Activated CD4-positive, alpha-beta T cell treated with anti-CD3 and anti-CD28 coated beads, Interleukin-2, amount 50 U/mL, for 4 hours (primary cell): ENCODE data around the gene CFAP57.

Experiments
- DNase-seq, 2 experiments: peaks; one replicate each; pipeline ENCODE4 v3.0.0-alpha.2; 2020

CFAP57 gene

DNA sequence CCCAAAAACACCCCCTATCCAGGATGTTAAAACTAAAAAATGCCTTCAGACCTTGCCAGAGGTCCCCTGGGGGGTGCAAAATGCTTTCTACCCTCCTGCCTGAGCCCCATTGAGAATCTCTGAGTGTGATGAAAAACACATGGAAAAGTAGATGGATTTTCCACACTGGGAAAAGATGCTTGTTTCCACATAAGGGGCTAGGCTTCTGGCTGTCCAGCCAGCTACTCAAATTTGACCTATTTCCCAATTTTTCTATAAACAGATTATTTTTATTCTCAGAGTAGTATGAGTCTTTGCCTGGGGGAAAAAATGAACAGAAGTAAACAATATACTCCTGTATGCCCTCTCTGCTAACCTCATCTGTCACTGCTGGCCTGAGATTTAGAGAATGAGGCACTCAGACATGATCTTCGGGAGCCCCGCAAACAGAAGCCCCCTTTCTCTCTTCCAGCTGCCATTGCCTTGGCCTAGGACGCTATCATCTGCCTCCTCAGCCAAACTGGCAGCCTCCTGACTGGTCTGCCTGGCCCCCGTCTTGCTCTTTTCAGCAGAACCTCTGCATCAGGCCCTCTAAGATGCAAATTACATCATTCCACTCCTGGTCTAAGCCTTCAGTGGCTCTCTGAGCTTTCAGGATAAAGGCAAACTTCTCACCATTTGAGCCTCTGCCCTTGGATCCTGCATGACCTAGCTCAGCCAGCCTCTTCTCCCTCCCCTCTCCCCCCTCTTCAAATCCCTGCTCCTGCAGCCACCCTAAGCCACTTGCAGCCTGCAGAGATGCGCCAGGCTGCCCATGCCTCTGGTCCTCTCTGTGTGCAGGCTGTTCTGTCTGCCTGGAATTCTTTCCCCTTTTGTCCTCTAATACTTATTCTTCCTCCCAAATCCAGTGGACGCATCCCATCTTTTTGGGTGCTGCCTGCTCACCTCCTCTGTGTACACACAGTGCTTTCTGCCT is 58.0 kb downstream of the CFAP57 start:
- DNase-seq, result no peak

- no peak for DNase-seq
Measured at GRCh38 chr1:43232074-43232473, 59.9 kb downstream of the CFAP57 start.

- DNase-seq, result no peak
Measured at GRCh38 chr1:43232482-43232881, 60.4 kb downstream of the CFAP57 start.

DNA sequence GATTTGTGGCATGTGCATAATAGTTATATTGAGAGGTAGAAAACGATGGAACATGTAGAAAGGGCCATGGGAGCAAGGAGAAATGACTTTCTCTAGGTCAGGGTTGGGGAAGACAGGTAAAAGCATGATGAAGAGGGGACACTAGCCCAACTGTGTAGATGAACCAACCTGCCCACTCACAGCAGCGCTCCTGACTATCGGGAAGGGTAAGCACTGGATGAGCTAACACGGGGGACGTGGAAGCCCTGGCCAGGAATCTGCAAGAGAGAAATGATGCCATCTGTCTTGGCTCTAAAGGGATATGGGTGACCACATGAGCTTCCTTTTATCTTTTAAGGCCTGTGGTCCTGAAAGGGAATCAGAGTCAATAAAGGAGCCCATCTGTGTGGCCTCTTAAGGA is 61.5 kb downstream of the CFAP57 start:
- DNase-seq, result no peak

DNA sequence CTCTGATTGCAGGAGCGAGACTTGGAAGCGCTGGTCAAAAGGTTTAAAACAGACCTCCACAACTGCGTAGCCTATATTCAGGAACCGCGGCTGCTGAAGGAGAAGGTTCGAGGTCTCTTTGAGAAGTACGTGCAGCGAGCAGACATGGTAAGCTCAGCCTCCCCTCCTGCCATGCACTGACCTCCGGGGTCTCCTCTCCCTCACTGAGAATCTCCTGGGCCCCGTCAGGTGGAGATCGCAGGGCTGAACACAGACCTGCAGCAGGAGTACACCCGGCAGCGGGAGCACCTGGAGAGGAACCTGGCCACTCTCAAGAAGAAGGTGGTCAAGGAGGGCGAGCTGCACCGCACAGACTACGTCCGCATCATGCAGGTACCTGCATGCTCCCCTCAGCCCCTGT is 62.1 kb downstream of the CFAP57 start:
- no peak for DNase-seq

- no peak for DNase-seq
Measured at GRCh38 chr1:43235040-43235439, 62.9 kb downstream of the CFAP57 start.

- no peak for DNase-seq
Measured at GRCh38 chr1:43235451-43236121, 63.5 kb downstream of the CFAP57 start.

GRCh38 chr1:43237121-43237520 is 65.0 kb downstream of the CFAP57 start:
- no peak for DNase-seq

DNA sequence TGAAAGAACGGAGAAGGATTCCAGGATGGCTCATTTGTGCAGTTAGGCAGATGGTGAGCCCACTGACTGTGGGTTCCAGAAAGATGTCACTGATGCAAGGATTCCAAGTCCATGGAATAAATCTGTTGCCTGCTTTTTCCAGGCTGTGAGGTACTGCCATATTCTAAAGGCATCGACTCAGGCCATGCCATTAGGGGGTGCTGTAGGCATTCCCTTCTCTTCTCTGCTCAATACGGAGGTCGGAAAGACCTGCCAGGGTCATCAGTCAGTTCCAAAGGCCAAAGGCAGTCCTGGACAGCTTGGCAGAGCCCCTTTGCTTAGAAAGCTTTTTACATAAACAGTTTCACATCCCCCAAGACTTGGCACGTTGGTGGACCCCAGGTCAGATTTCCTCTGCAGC is 66.0 kb downstream of the CFAP57 start:
- DNase-seq, result no peak

DNA sequence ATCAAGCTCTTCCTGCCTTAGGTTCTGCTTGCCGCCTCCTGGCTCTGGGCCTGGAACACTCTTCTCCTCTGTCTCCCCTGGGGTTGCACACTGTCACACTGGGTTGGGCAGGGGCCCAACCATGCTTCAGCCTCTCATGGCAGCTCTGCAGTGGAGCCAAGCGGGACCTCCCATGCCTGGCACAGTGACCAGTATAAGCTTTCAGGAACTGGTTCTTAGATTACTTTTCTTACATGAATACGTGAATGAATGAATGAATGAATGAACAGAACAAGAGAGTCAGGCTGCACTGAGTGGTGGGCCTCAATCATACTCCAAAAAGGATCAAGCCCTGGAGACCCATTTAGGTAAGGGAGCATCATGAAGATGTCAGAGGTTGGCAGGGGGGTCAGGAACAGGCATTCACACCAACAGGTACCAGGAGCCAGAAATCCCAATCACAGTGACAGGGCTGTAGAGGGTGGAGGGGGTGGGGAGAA is 66.9 kb downstream of the CFAP57 start:
- no peak for DNase-seq

GRCh38 chr1:43239484-43239883 is 67.4 kb downstream of the CFAP57 start:
- DNase-seq, result no peak

DNA sequence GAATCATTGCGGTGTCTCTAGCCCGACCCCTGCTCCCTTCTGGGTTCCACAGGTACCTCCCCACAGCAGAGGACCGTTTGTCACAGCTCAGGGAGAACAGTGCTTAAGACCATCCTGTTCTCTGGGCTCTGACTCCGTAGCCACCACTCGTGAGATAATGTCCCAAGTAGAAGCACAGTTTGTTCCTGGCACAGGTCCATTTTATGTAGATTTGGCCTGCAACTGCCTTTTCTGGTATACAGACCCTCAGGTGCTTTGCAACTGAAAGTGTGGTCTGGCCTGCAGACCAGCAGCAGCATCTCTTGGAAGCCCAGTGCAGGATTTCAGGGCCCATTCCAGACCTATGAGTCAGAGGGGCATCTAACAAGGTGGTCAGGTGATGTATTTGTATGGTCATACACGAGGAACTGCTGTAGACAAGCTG is 69.3 kb downstream of the CFAP57 start:
- DNase-seq, result no peak

DNA sequence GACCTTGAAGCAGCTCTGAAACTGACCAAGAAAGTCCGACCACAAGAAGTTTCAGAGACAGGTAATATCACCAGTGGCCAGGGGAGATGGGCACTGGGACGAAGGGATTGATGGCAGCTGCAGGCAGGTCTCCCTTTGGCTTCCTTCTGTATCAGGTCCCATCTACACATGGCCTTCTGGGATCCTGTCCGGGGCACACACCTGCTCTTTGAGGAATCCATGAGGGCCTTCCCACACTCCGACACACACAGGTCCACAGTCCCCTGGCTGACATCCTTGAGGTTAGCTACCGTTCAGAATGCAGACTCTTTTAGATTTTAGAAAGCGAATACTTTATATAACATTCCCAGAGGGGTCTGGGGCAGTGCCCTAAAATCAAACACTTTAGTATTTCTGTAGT is 71.2 kb downstream of the CFAP57 start:
- DNase-seq, result no peak

DNA sequence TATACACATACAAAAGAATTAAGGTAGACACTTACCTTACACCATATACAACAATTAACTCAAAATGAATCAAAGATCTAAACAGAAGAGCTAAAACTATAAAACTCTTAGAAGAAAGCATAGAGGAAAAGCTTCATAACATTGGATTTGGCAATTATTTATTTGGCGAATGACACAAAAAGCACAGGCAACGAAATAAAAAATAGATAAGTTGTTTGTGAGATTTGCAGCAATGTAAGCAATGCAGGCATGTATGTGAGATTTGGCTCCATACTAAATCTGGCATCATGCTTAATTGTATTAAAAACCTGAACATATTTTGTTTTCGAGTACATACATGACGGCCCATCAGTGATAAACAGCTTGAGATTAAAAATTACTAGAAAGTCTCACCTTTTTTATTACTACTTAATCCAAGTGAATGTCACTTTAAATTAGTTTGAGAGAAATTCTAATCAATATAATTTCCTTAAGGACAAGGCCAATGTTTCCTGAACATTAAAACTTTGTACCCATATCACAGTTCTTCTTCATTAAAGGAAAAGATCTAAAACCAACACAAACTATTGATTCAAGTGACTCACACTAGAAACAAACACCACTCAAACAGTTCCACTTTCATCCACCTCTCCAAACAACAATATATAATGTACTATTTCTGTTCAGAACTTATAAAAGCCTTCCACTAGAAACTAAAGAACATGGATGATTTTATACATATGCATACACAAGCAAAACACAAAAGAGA is 74.5 kb downstream of the CFAP57 start:
- DNase-seq, result no peak

- DNase-seq, result no peak
Measured at GRCh38 chr1:43247256-43247921, 75.3 kb downstream of the CFAP57 start.

DNA sequence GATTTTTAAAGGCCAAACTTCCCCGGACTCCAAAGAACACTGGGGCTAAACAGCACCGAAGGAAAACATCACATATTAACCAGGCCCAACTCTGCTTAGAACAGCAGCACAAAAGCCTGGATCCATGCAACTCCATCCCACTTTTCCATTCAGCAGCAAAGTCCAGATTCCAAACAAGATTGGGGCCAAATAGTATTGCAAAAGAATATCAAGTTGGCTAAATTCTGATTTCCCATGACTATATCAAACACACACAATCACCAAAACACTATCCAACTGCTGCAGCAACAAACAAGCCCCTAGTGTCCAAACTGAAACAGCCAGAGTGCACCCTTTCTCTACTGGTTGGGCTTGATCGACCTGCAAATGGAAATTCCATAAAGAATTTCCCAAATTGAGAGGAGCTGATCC is 78.2 kb downstream of the CFAP57 start:
- DNase-seq, result no peak

GRCh38 chr1:43251024-43251423 is 78.9 kb downstream of the CFAP57 start:
- no peak for DNase-seq

DNA sequence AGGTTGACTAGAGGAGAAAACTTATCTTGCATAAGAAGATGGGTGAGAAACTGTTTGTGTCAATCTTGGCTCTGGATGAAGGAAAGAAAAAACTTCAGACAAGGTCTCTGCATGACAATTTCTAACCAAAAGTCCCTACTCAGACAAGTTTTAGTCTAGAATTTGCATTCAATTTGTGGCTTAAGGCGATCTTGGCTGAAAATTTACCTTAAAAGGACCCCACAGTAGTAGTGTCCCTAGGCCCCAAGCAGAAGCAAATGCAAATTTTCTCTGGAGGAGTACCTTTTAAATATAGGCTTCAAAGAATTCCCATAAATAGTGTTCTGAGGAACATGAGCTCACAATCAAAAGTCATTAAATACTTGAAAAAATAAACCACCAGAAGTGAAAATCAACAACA is 80.1 kb downstream of the CFAP57 start:
- DNase-seq, result no peak

DNA sequence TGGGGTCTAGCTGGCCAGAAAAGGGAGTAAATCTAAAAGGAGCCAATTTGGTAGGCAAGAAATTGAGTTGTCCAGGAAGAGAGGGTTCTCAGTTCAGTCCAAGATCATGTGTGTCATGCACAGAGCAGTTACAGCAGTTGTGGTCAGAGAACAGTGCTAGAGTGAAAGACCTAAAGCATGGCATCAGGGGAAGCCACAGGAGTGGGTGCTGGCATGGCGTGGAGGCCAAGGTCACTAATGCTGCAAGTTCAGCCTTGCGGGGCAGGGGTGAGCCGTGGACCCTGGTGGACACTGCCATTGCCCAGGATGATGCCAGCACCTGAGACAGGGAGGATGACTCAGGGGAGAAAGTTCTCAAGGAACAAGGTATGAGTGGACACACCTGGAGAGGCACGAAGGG is 81.0 kb downstream of the CFAP57 start:
- no peak for DNase-seq

DNA sequence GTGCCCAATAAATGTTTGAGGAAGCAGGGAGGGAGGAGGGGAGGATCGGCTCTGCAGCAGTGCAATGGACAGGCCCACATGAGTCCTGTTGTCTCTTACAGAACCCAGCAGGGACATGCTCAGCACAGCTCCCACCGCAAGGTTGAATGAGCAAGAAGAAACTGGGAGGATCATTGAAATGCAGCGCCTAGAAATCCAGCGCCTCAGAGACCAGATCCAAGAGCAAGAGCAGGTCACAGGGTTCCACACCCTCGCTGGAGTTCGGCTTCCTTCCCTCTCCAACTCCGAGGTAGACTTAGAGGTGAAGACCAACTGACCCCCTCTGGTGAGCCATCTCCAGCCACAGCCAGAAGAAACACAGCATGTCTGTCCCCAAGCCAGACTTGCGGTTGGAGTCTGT is 81.7 kb downstream of the CFAP57 start:
- no peak for DNase-seq

GRCh38 chr1:43255438-43256210 is 83.5 kb downstream of the CFAP57 start:
- no peak for DNase-seq
